ENCODE data around the gene SLC2A4.

DNA sequence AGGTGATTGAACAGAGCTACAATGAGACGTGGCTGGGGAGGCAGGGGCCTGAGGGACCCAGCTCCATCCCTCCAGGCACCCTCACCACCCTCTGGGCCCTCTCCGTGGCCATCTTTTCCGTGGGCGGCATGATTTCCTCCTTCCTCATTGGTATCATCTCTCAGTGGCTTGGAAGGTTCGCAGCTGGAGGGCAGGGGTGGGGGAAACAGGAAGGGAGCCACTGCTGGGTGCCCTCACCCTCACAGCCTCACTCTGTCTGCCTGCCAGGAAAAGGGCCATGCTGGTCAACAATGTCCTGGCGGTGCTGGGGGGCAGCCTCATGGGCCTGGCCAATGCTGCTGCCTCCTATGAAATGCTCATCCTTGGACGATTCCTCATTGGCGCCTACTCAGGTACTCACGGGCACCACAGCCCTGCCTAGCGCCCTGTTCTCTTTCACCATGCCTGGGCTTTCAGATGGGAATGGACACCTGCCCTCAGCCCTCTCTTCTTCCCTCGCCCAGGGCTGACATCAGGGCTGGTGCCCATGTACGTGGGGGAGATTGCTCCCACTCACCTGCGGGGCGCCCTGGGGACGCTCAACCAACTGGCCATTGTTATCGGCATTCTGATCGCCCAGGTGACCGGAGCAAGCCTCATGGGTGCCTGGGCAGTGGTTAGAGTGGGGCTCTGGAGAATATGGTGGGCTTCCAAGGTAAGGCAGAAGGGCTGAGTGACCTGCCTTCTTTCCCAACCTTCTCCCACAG lies 2.1 kb downstream of the SLC2A4 start:
- TF ChIP-seq EZH2 (IDR thresholded peaks at IDR 0.05; ENCODE audit: borderline replicate concordance, low read depth, low read length, severe bottlenecking): no peak
- TF ChIP-seq, protein P1, sequence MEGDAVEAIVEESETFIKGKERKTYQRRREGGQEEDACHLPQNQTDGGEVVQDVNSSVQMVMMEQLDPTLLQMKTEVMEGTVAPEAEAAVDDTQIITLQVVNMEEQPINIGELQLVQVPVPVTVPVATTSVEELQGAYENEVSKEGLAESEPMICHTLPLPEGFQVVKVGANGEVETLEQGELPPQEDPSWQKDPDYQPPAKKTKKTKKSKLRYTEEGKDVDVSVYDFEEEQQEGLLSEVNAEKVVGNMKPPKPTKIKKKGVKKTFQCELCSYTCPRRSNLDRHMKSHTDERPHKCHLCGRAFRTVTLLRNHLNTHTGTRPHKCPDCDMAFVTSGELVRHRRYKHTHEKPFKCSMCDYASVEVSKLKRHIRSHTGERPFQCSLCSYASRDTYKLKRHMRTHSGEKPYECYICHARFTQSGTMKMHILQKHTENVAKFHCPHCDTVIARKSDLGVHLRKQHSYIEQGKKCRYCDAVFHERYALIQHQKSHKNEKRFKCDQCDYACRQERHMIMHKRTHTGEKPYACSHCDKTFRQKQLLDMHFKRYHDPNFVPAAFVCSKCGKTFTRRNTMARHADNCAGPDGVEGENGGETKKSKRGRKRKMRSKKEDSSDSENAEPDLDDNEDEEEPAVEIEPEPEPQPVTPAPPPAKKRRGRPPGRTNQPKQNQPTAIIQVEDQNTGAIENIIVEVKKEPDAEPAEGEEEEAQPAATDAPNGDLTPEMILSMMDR (IDR thresholded peaks at IDR 0.05; ENCODE audit: borderline replicate concordance, extremely low read depth, low read length, poor library complexity, severe bottlenecking): no peak
